ENCODE results near the gene FAAP20.

The FAAP20 gene

DNA sequence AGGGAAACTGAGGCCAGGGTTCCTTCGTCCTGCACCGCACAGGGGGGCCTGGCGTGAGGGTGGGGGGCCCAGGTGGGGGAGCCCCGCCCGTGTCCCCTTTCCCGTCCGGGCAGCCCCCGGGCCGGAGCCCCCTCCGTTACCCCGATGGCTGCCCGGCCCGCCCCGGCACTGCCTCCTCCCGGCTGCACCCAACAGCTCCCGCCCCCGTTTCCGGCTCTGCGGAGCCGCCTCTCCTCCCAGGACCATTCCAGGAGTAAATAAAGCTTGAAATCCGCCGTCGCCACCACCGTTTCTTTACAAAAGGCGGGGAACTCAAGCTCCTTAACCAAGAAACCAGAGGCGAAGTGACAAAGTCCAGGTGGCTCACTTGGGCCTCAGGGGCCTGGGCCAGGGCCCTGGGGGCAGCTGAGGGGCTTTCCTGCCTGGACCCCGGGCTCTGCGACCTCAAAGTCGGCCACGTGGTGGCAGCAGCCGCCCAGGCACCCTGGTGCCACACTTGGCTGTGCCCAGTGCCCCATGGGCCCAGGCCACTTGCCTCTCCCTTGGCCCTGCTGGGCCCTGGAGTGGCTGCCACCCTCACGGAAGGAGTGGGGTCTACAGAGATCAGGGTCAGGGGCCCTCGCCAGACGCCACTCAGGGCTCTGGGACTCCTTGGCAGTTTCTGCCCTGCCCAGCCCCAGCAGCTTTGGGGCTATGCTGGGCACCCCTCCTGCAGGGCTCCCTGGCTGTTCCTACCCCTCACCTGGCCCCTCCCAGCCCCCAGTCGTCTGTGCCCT, 514 bp upstream of the FAAP20 start (continued):
- TF ChIP-seq, protein P1, sequence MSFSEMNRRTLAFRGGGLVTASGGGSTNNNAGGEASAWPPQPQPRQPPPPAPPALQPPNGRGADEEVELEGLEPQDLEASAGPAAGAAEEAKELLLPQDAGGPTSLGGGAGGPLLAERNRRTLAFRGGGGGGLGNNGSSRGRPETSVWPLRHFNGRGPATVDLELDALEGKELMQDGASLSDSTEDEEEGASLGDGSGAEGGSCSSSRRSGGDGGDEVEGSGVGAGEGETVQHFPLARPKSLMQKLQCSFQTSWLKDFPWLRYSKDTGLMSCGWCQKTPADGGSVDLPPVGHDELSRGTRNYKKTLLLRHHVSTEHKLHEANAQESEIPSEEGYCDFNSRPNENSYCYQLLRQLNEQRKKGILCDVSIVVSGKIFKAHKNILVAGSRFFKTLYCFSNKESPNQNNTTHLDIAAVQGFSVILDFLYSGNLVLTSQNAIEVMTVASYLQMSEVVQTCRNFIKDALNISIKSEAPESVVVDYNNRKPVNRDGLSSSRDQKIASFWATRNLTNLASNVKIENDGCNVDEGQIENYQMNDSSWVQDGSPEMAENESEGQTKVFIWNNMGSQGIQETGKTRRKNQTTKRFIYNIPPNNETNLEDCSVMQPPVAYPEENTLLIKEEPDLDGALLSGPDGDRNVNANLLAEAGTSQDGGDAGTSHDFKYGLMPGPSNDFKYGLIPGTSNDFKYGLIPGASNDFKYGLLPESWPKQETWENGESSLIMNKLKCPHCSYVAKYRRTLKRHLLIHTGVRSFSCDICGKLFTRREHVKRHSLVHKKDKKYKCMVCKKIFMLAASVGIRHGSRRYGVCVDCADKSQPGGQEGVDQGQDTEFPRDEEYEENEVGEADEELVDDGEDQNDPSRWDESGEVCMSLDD (tag by site-specific recombination; IDR thresholded peaks at IDR 0.05) = peak; percentile 97
- 0 out of 2 replicates have a peak, but pooled peaks have one; percentile 33 for TF ChIP-seq ZNF223 (tag by site-specific recombination; IDR thresholded peaks at IDR 0.05)
- no peak for TF ChIP-seq ZNF433 (tag by site-specific recombination; IDR thresholded peaks at IDR 0.05; ENCODE audit: low read depth)
- TF ChIP-seq, protein P2, sequence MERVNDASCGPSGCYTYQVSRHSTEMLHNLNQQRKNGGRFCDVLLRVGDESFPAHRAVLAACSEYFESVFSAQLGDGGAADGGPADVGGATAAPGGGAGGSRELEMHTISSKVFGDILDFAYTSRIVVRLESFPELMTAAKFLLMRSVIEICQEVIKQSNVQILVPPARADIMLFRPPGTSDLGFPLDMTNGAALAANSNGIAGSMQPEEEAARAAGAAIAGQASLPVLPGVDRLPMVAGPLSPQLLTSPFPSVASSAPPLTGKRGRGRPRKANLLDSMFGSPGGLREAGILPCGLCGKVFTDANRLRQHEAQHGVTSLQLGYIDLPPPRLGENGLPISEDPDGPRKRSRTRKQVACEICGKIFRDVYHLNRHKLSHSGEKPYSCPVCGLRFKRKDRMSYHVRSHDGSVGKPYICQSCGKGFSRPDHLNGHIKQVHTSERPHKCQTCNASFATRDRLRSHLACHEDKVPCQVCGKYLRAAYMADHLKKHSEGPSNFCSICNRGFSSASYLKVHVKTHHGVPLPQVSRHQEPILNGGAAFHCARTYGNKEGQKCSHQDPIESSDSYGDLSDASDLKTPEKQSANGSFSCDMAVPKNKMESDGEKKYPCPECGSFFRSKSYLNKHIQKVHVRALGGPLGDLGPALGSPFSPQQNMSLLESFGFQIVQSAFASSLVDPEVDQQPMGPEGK (tag by site-specific recombination; IDR thresholded peaks at IDR 0.05) = peak; percentile 99
- peak; percentile 45; the same call in 1 of the 2 replicates for TF ChIP-seq ZNF391 (tag by site-specific recombination; IDR thresholded peaks at IDR 0.05; ENCODE audit: borderline replicate concordance, low read depth)
- peak; percentile 84; the same call in 1 of the 2 replicates for TF ChIP-seq ZNF2 (tag by site-specific recombination; IDR thresholded peaks at IDR 0.05)
- TF ChIP-seq, protein P3, sequence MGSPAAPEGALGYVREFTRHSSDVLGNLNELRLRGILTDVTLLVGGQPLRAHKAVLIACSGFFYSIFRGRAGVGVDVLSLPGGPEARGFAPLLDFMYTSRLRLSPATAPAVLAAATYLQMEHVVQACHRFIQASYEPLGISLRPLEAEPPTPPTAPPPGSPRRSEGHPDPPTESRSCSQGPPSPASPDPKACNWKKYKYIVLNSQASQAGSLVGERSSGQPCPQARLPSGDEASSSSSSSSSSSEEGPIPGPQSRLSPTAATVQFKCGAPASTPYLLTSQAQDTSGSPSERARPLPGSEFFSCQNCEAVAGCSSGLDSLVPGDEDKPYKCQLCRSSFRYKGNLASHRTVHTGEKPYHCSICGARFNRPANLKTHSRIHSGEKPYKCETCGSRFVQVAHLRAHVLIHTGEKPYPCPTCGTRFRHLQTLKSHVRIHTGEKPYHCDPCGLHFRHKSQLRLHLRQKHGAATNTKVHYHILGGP (tag by site-specific recombination; IDR thresholded peaks at IDR 0.05) = no peak
- TF ChIP-seq YY1 (tag by site-specific recombination; IDR thresholded peaks at IDR 0.05) = peak; percentile 47; the same call in 1 of the 2 replicates
- peak; percentile 70 for TF ChIP-seq ZBTB7A (tag by site-specific recombination; IDR thresholded peaks at IDR 0.05; ENCODE audit: low read depth)
- TF ChIP-seq, protein P4, sequence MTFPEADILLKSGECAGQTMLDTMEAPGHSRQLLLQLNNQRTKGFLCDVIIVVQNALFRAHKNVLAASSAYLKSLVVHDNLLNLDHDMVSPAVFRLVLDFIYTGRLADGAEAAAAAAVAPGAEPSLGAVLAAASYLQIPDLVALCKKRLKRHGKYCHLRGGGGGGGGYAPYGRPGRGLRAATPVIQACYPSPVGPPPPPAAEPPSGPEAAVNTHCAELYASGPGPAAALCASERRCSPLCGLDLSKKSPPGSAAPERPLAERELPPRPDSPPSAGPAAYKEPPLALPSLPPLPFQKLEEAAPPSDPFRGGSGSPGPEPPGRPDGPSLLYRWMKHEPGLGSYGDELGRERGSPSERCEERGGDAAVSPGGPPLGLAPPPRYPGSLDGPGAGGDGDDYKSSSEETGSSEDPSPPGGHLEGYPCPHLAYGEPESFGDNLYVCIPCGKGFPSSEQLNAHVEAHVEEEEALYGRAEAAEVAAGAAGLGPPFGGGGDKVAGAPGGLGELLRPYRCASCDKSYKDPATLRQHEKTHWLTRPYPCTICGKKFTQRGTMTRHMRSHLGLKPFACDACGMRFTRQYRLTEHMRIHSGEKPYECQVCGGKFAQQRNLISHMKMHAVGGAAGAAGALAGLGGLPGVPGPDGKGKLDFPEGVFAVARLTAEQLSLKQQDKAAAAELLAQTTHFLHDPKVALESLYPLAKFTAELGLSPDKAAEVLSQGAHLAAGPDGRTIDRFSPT (tag by site-specific recombination; IDR thresholded peaks at IDR 0.05) = peak; percentile 97
- peak; percentile 64; the same call in 1 of the 2 replicates for TF ChIP-seq KLF17 (tag by site-specific recombination; IDR thresholded peaks at IDR 0.05)
- TF ChIP-seq ZNF571 (tag by site-specific recombination; IDR thresholded peaks at IDR 0.05) = no peak
- TF ChIP-seq, protein P5, sequence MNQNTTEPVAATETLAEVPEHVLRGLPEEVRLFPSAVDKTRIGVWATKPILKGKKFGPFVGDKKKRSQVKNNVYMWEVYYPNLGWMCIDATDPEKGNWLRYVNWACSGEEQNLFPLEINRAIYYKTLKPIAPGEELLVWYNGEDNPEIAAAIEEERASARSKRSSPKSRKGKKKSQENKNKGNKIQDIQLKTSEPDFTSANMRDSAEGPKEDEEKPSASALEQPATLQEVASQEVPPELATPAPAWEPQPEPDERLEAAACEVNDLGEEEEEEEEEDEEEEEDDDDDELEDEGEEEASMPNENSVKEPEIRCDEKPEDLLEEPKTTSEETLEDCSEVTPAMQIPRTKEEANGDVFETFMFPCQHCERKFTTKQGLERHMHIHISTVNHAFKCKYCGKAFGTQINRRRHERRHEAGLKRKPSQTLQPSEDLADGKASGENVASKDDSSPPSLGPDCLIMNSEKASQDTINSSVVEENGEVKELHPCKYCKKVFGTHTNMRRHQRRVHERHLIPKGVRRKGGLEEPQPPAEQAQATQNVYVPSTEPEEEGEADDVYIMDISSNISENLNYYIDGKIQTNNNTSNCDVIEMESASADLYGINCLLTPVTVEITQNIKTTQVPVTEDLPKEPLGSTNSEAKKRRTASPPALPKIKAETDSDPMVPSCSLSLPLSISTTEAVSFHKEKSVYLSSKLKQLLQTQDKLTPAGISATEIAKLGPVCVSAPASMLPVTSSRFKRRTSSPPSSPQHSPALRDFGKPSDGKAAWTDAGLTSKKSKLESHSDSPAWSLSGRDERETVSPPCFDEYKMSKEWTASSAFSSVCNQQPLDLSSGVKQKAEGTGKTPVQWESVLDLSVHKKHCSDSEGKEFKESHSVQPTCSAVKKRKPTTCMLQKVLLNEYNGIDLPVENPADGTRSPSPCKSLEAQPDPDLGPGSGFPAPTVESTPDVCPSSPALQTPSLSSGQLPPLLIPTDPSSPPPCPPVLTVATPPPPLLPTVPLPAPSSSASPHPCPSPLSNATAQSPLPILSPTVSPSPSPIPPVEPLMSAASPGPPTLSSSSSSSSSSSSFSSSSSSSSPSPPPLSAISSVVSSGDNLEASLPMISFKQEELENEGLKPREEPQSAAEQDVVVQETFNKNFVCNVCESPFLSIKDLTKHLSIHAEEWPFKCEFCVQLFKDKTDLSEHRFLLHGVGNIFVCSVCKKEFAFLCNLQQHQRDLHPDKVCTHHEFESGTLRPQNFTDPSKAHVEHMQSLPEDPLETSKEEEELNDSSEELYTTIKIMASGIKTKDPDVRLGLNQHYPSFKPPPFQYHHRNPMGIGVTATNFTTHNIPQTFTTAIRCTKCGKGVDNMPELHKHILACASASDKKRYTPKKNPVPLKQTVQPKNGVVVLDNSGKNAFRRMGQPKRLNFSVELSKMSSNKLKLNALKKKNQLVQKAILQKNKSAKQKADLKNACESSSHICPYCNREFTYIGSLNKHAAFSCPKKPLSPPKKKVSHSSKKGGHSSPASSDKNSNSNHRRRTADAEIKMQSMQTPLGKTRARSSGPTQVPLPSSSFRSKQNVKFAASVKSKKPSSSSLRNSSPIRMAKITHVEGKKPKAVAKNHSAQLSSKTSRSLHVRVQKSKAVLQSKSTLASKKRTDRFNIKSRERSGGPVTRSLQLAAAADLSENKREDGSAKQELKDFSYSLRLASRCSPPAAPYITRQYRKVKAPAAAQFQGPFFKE (tag by site-specific recombination; IDR thresholded peaks at IDR 0.05; ENCODE audit: borderline replicate concordance) = no peak
- TF ChIP-seq KLF7 (tag by site-specific recombination; IDR thresholded peaks at IDR 0.05; ENCODE audit: borderline replicate concordance) = no peak
- TF ChIP-seq PRDM6 (tag by site-specific recombination; IDR thresholded peaks at IDR 0.05) = no peak
- TF ChIP-seq, protein P6, sequence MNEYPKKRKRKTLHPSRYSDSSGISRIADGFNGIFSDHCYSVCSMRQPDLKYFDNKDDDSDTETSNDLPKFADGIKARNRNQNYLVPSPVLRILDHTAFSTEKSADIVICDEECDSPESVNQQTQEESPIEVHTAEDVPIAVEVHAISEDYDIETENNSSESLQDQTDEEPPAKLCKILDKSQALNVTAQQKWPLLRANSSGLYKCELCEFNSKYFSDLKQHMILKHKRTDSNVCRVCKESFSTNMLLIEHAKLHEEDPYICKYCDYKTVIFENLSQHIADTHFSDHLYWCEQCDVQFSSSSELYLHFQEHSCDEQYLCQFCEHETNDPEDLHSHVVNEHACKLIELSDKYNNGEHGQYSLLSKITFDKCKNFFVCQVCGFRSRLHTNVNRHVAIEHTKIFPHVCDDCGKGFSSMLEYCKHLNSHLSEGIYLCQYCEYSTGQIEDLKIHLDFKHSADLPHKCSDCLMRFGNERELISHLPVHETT (tag by site-specific recombination; IDR thresholded peaks at IDR 0.05) = peak; percentile 31; the same call in 1 of the 2 replicates
- TF ChIP-seq ZNF48 (tag by site-specific recombination; IDR thresholded peaks at IDR 0.05) = no peak
- TF ChIP-seq ZFP69B (tag by site-specific recombination; IDR thresholded peaks at IDR 0.05) = peak; percentile 47
